Fibroblast of lung (primary cell): ENCODE data around the gene SLC16A3.

Source experiments
- CTCF ChIP-seq, 2 donors: IDR thresholded peaks in 1 of 2; conservative IDR thresholded peaks in 1 of 2; 1 replicate in 1 of 2; 2 replicates in 1 of 2; pipeline ENCODE4 v1.5.1; 2011 to 2012; ENCODE audit warnings: low read length in 2 of 2, control low read depth in 1 of 2, inconsistent platforms in 1 of 2, low read depth in 1 of 2, mild to moderate bottlenecking in 1 of 2
- EZH2 ChIP-seq: IDR thresholded peaks from 2 replicates; pipeline ENCODE4 v1.5.1; 2012; ENCODE audit warnings: low read length, control low read depth, mild to moderate bottlenecking; ENCODE audit errors: missing control alignments

GRCh38 chr17:82285141-82285540 is 56.3 kb downstream of the SLC16A3 start:
- TF ChIP-seq EZH2: no peak
- TF ChIP-seq CTCF (conservative IDR thresholded peaks at IDR 0.05 in 1 of 2, IDR thresholded peaks at IDR 0.05 in 1 of 2; ENCODE audit: low read depth in 1 of 2, low read length in 2 of 2): no peak
